ENCODE data around the gene EIF4A2.

GRCh38 chr3:186800285-186800684 is 16.9 kb downstream of the EIF4A2 start:
- TF ChIP-seq CTCF (IDR thresholded peaks at IDR 0.05; ENCODE audit: borderline replicate concordance, extremely low read depth, low read length, poor library complexity, severe bottlenecking): no peak
- TF ChIP-seq EZH2 (IDR thresholded peaks at IDR 0.05; ENCODE audit: borderline replicate concordance, low read depth, low read length, severe bottlenecking): no peak
